Measurements from ENCODE around the gene LLGL1. TPM values are rescaled to one million over a fixed set of nuclear protein-coding genes. Genes with fewer than 3 reads are reported as not detected.
A peak's percentile ranks its signal among the peaks of the same experiment; 100 is the strongest.

Gene LLGL1
- total and polyA plus RNA-seq, 10 of the 15 experiments (the other 5 are each of a cell fraction or from before 2014, with no cell fraction given), result 0.02 to 9.2 (median 2.5) TPM

- TF ChIP-seq ZBTB40 (IDR thresholded peaks at IDR 0.05; ENCODE audit: borderline replicate concordance), result no peak
- TF ChIP-seq HDGF (IDR thresholded peaks at IDR 0.05), result 0 out of 2 replicates have a peak, but pooled peaks have one; percentile 46
- TF ChIP-seq ZBTB33 (IDR thresholded peaks at IDR 0.05), result no peak
- TF ChIP-seq SMAD1 (IDR thresholded peaks at IDR 0.05; ENCODE audit: low read depth, partially characterized antibody), result no peak
- TF ChIP-seq ZSCAN29 (IDR thresholded peaks at IDR 0.05), result 0 out of 2 replicates have a peak, but pooled peaks have one; percentile 38
- no peak; the same call in 1 of the 2 replicates for TF ChIP-seq NKRF (conservative IDR thresholded peaks at IDR 0.05)
- no peak for TF ChIP-seq ZNF24 (IDR thresholded peaks at IDR 0.05)
- TF ChIP-seq SREBF1 (IDR thresholded peaks at IDR 0.05; ENCODE audit: low read length), result no peak
- TF ChIP-seq CTCF (IDR thresholded peaks at IDR 0.05 in 2 of 3, conservative IDR thresholded peaks at IDR 0.05 in 1 of 3; ENCODE audit: control insufficient read depth in 2 of 3, extremely low read depth in 1 of 3, insufficient read depth in 1 of 3, low read depth in 3 of 3, low read length in 3 of 3), result peak in 1 of 3 experiments; percentile 33; a peak in 2 of 6 replicates
- TF ChIP-seq FOS (IDR thresholded peaks at IDR 0.05; ENCODE audit: borderline replicate concordance, extremely low read depth, insufficient read length), result no peak
- no peak for TF ChIP-seq NR2C2 (IDR thresholded peaks at IDR 0.05; ENCODE audit: borderline replicate concordance, control insufficient read depth, insufficient read length, low read depth)
- no peak for TF ChIP-seq MEF2B (IDR thresholded peaks at IDR 0.05; ENCODE audit: partially characterized antibody, poor library complexity, severe bottlenecking)
- TF ChIP-seq ZNF217 (IDR thresholded peaks at IDR 0.05), result no peak
- peak; percentile 90 for TF ChIP-seq CREB1 (IDR thresholded peaks at IDR 0.05; ENCODE audit: low read depth)
- TF ChIP-seq NFIC (IDR thresholded peaks at IDR 0.05; ENCODE audit: low read depth, low read length), result no peak
These were observed 41.0 kb upstream of the LLGL1 start (continued) for GRCh38 chr17:18184143-18185031.

Data from GM12878 (cell line).